GM18505 (cell line): ENCODE data around the gene HMGCLL1.

Experiments
- ATAC-seq: cut with Tn5 transposase; IDR thresholded peaks from one replicate; pipeline ENCODE4 v1.9.1; 2021; ENCODE audit not compliant: unreplicated experiment
- POLR2A ChIP-seq: IDR thresholded peaks from 4 replicates; pipeline ENCODE4 v1.6.1; 2011; ENCODE audit warnings: borderline replicate concordance; ENCODE audit not compliant: insufficient read depth, insufficient read length; ENCODE audit errors: extremely low read depth

Gene HMGCLL1

GRCh38 chr6:55443238-55444134 is 135.5 kb downstream of the HMGCLL1 start:
- ATAC-seq: no peak
- no peak for TF ChIP-seq POLR2A

- no peak for TF ChIP-seq POLR2A
- no peak for ATAC-seq
Measured at GRCh38 chr6:55438203-55438602, 140.8 kb downstream of the HMGCLL1 start.

GRCh38 chr6:55437141-55437540 is 141.9 kb downstream of the HMGCLL1 start:
- no peak for ATAC-seq
- TF ChIP-seq POLR2A: no peak

- no peak for TF ChIP-seq POLR2A
- ATAC-seq: no peak
Measured at GRCh38 chr6:55433446-55434130, 145.4 kb downstream of the HMGCLL1 start.

GRCh38 chr6:55423933-55424332 is 155.1 kb downstream of the HMGCLL1 start:
- ATAC-seq: no peak
- TF ChIP-seq POLR2A: no peak

- TF ChIP-seq POLR2A: no peak
- ATAC-seq: no peak
Measured at GRCh38 chr6:55410674-55411073, 168.3 kb downstream of the HMGCLL1 start.

GRCh38 chr6:55405474-55406235 is 173.3 kb downstream of the HMGCLL1 start:
- no peak for ATAC-seq
- no peak for TF ChIP-seq POLR2A

- TF ChIP-seq POLR2A: no peak
- no peak for ATAC-seq
Measured at GRCh38 chr6:55399351-55399750, 179.6 kb downstream of the HMGCLL1 start.

GRCh38 chr6:55397986-55398385 is 181.0 kb downstream of the HMGCLL1 start:
- TF ChIP-seq POLR2A: no peak

GRCh38 chr6:55395871-55396270 is 183.1 kb downstream of the HMGCLL1 start:
- no peak for TF ChIP-seq POLR2A

More at GRCh38 chr6:55397986-55398385, 181.0 kb downstream of the HMGCLL1 start:
- ATAC-seq: no peak

GRCh38 chr6:55388211-55388610 is 190.8 kb downstream of the HMGCLL1 start:
- no peak for TF ChIP-seq POLR2A
- ATAC-seq: no peak

More at GRCh38 chr6:55395871-55396270, 183.1 kb downstream of the HMGCLL1 start:
- no peak for ATAC-seq
